ENCODE results near the gene DYNC1H1.
"Not testable (repeated sequence)": the region's sequence is repeated elsewhere in the genome, so short reads cannot be mapped to it uniquely, and the experiment has no call there.

The DYNC1H1 gene

GRCh38 chr14:102063808-102064429, 99.5 kb downstream of the DYNC1H1 start:
- in situ Hi-C loops (cut with HindIII; ENCODE audit: low sequenced_read_pairs) = no loop called here
- TF ChIP-seq, protein P1, sequence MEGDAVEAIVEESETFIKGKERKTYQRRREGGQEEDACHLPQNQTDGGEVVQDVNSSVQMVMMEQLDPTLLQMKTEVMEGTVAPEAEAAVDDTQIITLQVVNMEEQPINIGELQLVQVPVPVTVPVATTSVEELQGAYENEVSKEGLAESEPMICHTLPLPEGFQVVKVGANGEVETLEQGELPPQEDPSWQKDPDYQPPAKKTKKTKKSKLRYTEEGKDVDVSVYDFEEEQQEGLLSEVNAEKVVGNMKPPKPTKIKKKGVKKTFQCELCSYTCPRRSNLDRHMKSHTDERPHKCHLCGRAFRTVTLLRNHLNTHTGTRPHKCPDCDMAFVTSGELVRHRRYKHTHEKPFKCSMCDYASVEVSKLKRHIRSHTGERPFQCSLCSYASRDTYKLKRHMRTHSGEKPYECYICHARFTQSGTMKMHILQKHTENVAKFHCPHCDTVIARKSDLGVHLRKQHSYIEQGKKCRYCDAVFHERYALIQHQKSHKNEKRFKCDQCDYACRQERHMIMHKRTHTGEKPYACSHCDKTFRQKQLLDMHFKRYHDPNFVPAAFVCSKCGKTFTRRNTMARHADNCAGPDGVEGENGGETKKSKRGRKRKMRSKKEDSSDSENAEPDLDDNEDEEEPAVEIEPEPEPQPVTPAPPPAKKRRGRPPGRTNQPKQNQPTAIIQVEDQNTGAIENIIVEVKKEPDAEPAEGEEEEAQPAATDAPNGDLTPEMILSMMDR (IDR thresholded peaks at IDR 0.05; ENCODE audit: low read depth, low read length) = no peak

GRCh38 chr14:102064590-102064989, 100.2 kb downstream of the DYNC1H1 start:
- H3K4me3 ChIP-seq (ENCODE audit: low read depth, low read length); DNase-seq (ENCODE audit: low read depth, low spot score); in situ Hi-C loops (cut with HindIII; ENCODE audit: low sequenced_read_pairs): not testable (repeated sequence)

More at GRCh38 chr14:102063808-102064429, 99.5 kb downstream of the DYNC1H1 start:
- H3K4me3 ChIP-seq (ENCODE audit: low read depth, low read length) = no peak overlapping the region
- no peak for DNase-seq (ENCODE audit: low read depth, low spot score)

GRCh38 chr14:102066041-102066451, 101.7 kb downstream of the DYNC1H1 start:
- TF ChIP-seq, protein P1 (IDR thresholded peaks at IDR 0.05; ENCODE audit: low read depth, low read length) = no peak
- in situ Hi-C loops (cut with HindIII; ENCODE audit: low sequenced_read_pairs) = no loop called here
- H3K4me3 ChIP-seq (ENCODE audit: low read depth, low read length) = no peak overlapping the region
- no peak for DNase-seq (ENCODE audit: low read depth, low spot score)

DNA sequence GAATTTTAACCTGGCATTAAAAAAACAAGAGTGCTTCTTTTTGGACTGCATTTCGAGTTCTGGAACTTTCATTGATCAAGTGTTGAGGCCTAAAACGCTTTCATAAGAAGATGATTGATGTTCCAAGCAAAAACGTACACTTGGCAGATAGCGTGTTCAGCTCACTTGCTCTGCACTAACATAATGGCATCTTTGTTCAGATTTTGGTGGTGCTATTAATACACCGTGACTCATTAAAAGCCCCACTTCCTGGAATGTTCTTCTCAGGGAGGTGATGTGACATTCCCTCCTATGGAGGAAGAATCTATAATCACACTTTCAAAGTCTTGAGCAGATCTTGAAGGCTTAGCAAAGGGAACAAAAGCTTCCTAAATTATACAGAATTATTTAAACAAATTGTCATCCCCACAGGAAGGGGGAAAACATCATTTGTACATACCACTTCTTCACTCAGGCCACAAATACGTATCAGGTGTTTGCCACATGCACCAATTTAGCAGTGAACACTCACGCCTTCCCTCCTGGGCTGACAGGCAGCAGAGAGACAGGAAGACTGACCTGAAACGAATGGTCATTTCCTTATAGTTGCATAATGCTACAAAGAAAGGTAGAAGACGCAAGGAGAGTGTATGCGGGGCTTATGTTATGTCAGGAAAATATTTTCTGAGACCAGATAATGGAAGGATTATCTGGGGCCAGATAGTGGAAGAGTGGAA, 107.1 kb downstream of the DYNC1H1 start:
- TF ChIP-seq, protein P1 (IDR thresholded peaks at IDR 0.05; ENCODE audit: low read depth, low read length) = no peak
- in situ Hi-C loops (cut with HindIII; ENCODE audit: low sequenced_read_pairs) = no loop called here
- DNase-seq (ENCODE audit: low read depth, low spot score) = peak; percentile 65
- H3K4me3 ChIP-seq (ENCODE audit: low read depth, low read length) = no peak overlapping the region

GRCh38 chr14:102074415-102074964, 110.1 kb downstream of the DYNC1H1 start:
- TF ChIP-seq, protein P1 (IDR thresholded peaks at IDR 0.05; ENCODE audit: low read depth, low read length) = no peak
- H3K4me3 ChIP-seq (ENCODE audit: low read depth, low read length) = no peak overlapping the region
- in situ Hi-C loops (cut with HindIII; ENCODE audit: low sequenced_read_pairs) = no loop called here
- no peak for DNase-seq (ENCODE audit: low read depth, low spot score)

DNA sequence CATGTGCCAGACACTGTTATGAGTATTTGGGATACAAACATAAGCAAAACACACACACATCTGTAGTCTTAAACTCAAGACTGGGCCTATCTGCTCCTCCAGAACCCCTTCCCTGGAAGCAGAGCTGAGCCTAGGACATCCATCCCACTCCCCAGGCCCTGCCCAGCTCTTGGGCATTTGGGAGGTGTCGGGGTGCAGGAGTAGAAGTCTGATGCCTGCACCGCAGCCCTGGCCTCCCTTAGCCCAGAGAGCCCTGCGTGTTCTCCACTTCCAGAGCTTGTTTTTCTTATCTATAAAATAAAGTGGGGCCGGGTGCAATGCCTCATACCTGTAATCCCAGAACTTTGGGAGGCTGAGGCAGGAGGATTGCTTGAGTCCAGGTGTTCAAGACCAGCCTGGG, 110.8 kb downstream of the DYNC1H1 start:
- no peak overlapping the region for H3K4me3 ChIP-seq (ENCODE audit: low read depth, low read length)
- TF ChIP-seq, protein P1 (IDR thresholded peaks at IDR 0.05; ENCODE audit: low read depth, low read length) = no peak
- in situ Hi-C loops (cut with HindIII; ENCODE audit: low sequenced_read_pairs) = no loop called here
- no peak for DNase-seq (ENCODE audit: low read depth, low spot score)

- in situ Hi-C loops (cut with HindIII; ENCODE audit: low sequenced_read_pairs) = no loop called here
- TF ChIP-seq, protein P1 (IDR thresholded peaks at IDR 0.05; ENCODE audit: low read depth, low read length) = no peak
- H3K4me3 ChIP-seq (ENCODE audit: low read depth, low read length) = no peak overlapping the region
- no peak for DNase-seq (ENCODE audit: low read depth, low spot score)
Observed at GRCh38 chr14:102077382-102077709, 113.0 kb downstream of the DYNC1H1 start.

DNA sequence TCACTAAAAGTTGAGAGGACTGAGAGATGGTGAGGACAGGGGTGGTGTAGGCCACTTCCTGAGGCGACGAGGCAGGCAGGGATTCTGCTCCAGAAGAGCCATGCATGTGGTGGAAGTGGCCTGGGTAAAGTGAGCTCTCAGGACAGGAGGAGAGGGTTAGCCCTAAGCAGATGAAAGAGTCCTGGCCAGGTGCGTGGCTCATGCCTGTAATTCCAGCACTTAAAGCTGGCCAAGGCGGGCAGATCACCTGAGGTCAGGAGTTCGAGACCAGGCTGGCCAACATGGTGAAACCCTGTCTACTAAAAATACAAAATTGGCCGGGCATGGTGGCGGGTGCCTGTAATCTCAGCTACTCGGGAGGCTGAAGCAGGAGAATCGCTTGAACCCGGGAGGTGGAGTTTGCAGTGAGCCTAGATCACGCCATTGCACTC, 114.0 kb downstream of the DYNC1H1 start:
- in situ Hi-C loops (cut with HindIII; ENCODE audit: low sequenced_read_pairs); DNase-seq (ENCODE audit: low read depth, low spot score); H3K4me3 ChIP-seq (ENCODE audit: low read depth, low read length): not testable (repeated sequence)

Measured in astrocyte of the spinal cord (primary cell).